CD14-positive monocyte (primary cell): ENCODE measurements around the gene ZNF582. TPM values are rescaled to one million over a fixed set of nuclear protein-coding genes. Genes with fewer than 3 reads are reported as not detected.

ENCODE experiments used
- DNase-seq, 3 donors: peaks; one replicate each; pipeline ENCODE4 v3.0.0-alpha.2; 2011 to 2022
- H2AFZ ChIP-seq: 2 replicates; pipeline ENCODE4 v1.6.0; 2012; ENCODE audit warnings: mild to moderate bottlenecking, low read depth, low read length, inconsistent platforms; ENCODE audit not compliant: insufficient read depth, poor library complexity, severe bottlenecking
- H3K27ac ChIP-seq, 2 donors: 1 replicate in 1 of 2; 2 replicates in 1 of 2; pipeline ENCODE4 v1.5.1; 2012 to 2013; ENCODE audit warnings: low read length in 2 of 2, control low read depth in 1 of 2, inconsistent platforms in 1 of 2, low read depth in 1 of 2, mild to moderate bottlenecking in 1 of 2
- H3K27me3 ChIP-seq, 2 donors: one replicate each; pipeline versions ENCODE4 v1.6.0 to v1.6.1; 2011 to 2013; ENCODE audit warnings: low read length in 2 of 2; ENCODE audit not compliant: control insufficient read depth in 2 of 2, insufficient read depth in 2 of 2
- H3K36me3 ChIP-seq, 2 donors: replicated peaks in 1 of 2; 1 replicate in 1 of 2; 2 replicates in 1 of 2; pipeline versions ENCODE4 v1.5.1 to v1.6.1; 2012 to 2013; ENCODE audit warnings: low read length in 2 of 2, control low read depth in 1 of 2, inconsistent platforms in 1 of 2, mild to moderate bottlenecking in 1 of 2; ENCODE audit not compliant: insufficient read depth in 2 of 2, control insufficient read depth in 1 of 2
- H3K4me1 ChIP-seq, 2 donors: 1 replicate in 1 of 2; 2 replicates in 1 of 2; pipeline versions ENCODE4 v1.5.1 to v1.6.1; 2012 to 2013; ENCODE audit warnings: low read length in 2 of 2, control low read depth in 1 of 2, inconsistent platforms in 1 of 2, mild to moderate bottlenecking in 1 of 2, moderate library complexity in 1 of 2; ENCODE audit not compliant: insufficient read depth in 2 of 2, control insufficient read depth in 1 of 2
- H3K4me2 ChIP-seq: replicated peaks from 2 replicates; pipeline ENCODE3; 2012; ENCODE audit warnings: low read length, moderate library complexity, mild to moderate bottlenecking; ENCODE audit not compliant: poor library complexity, severe bottlenecking; ENCODE audit errors: extremely low read depth
- H3K4me3 ChIP-seq, 3 experiments: fragments of 200-600 bp in 1 of 3; sonication (generic) in 1 of 3; replicated peaks in 1 of 3; 1 replicate in 2 of 3; 2 replicates in 1 of 3; pipeline ENCODE4 v1.5.1; 2011 to 2013; ENCODE audit warnings: low read length in 3 of 3, mild to moderate bottlenecking in 3 of 3, control low read depth in 2 of 3, low read depth in 2 of 3, inconsistent platforms in 1 of 3, moderate library complexity in 1 of 3
- H3K79me2 ChIP-seq: 2 replicates; pipeline ENCODE4 v1.6.0; 2012; ENCODE audit warnings: mild to moderate bottlenecking, control low read depth, inconsistent platforms, low read length, moderate library complexity; ENCODE audit not compliant: insufficient read depth
- H3K9ac ChIP-seq: 2 replicates; pipeline ENCODE4 v1.6.0; 2017; ENCODE audit warnings: low read length, mild to moderate bottlenecking; ENCODE audit not compliant: insufficient read depth, poor library complexity, severe bottlenecking
- H3K9me3 ChIP-seq, 2 donors: replicated peaks in 1 of 2; 1 replicate in 1 of 2; 2 replicates in 1 of 2; pipeline versions ENCODE4 v1.5.1 to v1.6.1; 2012 to 2013; ENCODE audit warnings: low read length in 2 of 2, control low read depth in 1 of 2; ENCODE audit not compliant: control insufficient read depth in 1 of 2, insufficient read depth in 1 of 2
- H4K20me1 ChIP-seq: 2 replicates; pipeline ENCODE4 v1.6.0; 2012; ENCODE audit warnings: mild to moderate bottlenecking, low read length, control low read depth, moderate library complexity; ENCODE audit not compliant: insufficient read depth
- H3K27ac Mint-ChIP-seq, 7 donors: one replicate each; pipeline ENCODE4 v1.8.0; 2020; ENCODE audit warnings: mild to moderate bottlenecking in 7 of 7, mixed read lengths in 7 of 7, moderate library complexity in 6 of 7, inconsistent platforms in 2 of 7
- H3K27me3 Mint-ChIP-seq, 3 donors: one replicate each; pipeline ENCODE4 v1.8.0; 2021 to 2022; ENCODE audit warnings: low read depth in 3 of 3, mild to moderate bottlenecking in 3 of 3, mixed read lengths in 3 of 3, moderate library complexity in 3 of 3, inconsistent platforms in 1 of 3
- H3K36me3 Mint-ChIP-seq, 2 donors: one replicate each; pipeline ENCODE4 v1.8.0; 2020; ENCODE audit warnings: mixed read lengths in 2 of 2, inconsistent platforms in 1 of 2, mild to moderate bottlenecking in 1 of 2
- H3K4me1 Mint-ChIP-seq: one replicate; pipeline ENCODE4 v1.8.0; 2020; ENCODE audit warnings: mild to moderate bottlenecking, mixed read lengths
- H3K4me3 Mint-ChIP-seq, 2 donors: one replicate each; pipeline ENCODE4 v1.8.0; 2020; ENCODE audit warnings: mild to moderate bottlenecking in 2 of 2, mixed read lengths in 2 of 2, moderate library complexity in 1 of 2
- H3K9me3 Mint-ChIP-seq, 7 donors: one replicate each; pipeline ENCODE4 v1.8.0; 2020 to 2022; ENCODE audit warnings: mixed read lengths in 7 of 7, mild to moderate bottlenecking in 6 of 7, moderate library complexity in 6 of 7, inconsistent platforms in 2 of 7
- WGBS: methylation state at CpG from one replicate; pipeline ENCODE4 v1.1.5; 2013; ENCODE audit warnings: missing lambda C conversion rate; ENCODE audit not compliant: insufficient coverage; 5-methylcytosine and 5-hydroxymethylcytosine counted together
- intact Hi-C, 2 donors: fragments of 100-400 bp; cut with micrococcal nuclease; formaldehyde crosslinking; loops; one replicate each; pipeline versions ENCODE4 v1.15.0 to v1.15.1; 2023
- polyA plus RNA-seq, 3 donors: library from polyadenylated mRNA; depleted of rRNA in 1 of 3; unstranded in 2 of 3; stranded (reverse) in 1 of 3; fragments of 300-500 nt in 2 of 3; fragments of >200 nt in 1 of 3; fragmentation: Illumina TruSeq in 2 of 3; gene quantifications; 1 replicate in 2 of 3; 2 replicates in 1 of 3; pipeline ENCODE4 v1.2.3, GENCODE V29; 2012 to 2021
- TF ChIP-seq, protein P1 (sequence below): fragments of 200-600 bp; IDR thresholded peaks from one replicate; pipeline ENCODE4 v1.8.0; 2022; ENCODE audit warnings: antibody characterized with exemption, mild to moderate bottlenecking

Gene ZNF582
- polyA plus RNA-seq, 3 donors: 1.4 to 4.9 (median 1.6) TPM

DNA sequence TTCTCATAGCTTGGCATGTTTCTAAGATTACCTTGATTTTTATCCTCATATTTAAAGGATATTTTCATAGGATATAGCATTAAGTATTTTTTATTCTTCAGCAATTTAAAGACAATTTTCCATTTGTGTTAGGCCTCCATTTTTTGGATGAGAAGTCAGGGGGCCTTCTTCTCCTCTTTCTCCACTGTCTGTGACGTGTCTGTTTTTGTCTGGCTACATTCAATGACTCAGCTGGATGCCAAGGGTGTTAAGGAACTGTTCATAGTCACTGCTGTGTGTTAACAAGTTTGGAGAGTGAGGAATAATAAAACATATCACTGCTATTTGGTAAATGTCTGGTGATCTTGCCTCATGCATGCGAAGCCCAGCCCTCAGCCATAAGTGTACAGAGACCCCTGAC, 36.4 kb downstream of the ZNF582 start:
- H3K36me3 ChIP-seq: no peaks in the 10 kb centered on the region
- H3K9me3 ChIP-seq: peaks cover 8 to 21% of the 10 kb centered on the region in 2 donors
- H3K27me3 ChIP-seq: no peaks in the 10 kb centered on the region
- no peaks in the 10 kb centered on the region for H4K20me1 ChIP-seq
- H3K9me3 Mint-ChIP-seq: peaks cover 20 to 42% (median 37%) of the 10 kb centered on the region in 7 donors
- no peaks in the 10 kb centered on the region for H3K27me3 Mint-ChIP-seq
- H2AFZ ChIP-seq: no peak overlapping the region
- 83% methylated on average over 1 of the region's 2 CpGs for WGBS
- DNase-seq: no peak
- H3K79me2 ChIP-seq: no peaks in the 10 kb centered on the region
- intact Hi-C loops: no loop called here
- H3K27ac ChIP-seq: no peak overlapping the region
- TF ChIP-seq, protein P1, sequence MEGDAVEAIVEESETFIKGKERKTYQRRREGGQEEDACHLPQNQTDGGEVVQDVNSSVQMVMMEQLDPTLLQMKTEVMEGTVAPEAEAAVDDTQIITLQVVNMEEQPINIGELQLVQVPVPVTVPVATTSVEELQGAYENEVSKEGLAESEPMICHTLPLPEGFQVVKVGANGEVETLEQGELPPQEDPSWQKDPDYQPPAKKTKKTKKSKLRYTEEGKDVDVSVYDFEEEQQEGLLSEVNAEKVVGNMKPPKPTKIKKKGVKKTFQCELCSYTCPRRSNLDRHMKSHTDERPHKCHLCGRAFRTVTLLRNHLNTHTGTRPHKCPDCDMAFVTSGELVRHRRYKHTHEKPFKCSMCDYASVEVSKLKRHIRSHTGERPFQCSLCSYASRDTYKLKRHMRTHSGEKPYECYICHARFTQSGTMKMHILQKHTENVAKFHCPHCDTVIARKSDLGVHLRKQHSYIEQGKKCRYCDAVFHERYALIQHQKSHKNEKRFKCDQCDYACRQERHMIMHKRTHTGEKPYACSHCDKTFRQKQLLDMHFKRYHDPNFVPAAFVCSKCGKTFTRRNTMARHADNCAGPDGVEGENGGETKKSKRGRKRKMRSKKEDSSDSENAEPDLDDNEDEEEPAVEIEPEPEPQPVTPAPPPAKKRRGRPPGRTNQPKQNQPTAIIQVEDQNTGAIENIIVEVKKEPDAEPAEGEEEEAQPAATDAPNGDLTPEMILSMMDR: no peak
- H3K27ac Mint-ChIP-seq: no peak overlapping the region
- no peaks in the 10 kb centered on the region for H3K4me1 ChIP-seq
- no peak overlapping the region for H3K4me2 ChIP-seq
- H3K4me3 ChIP-seq: no peak overlapping the region
- H3K36me3 Mint-ChIP-seq: no peaks in the 10 kb centered on the region
- H3K4me3 Mint-ChIP-seq: no peak overlapping the region
- no peak overlapping the region for H3K9ac ChIP-seq
- no peaks in the 10 kb centered on the region for H3K4me1 Mint-ChIP-seq

DNA sequence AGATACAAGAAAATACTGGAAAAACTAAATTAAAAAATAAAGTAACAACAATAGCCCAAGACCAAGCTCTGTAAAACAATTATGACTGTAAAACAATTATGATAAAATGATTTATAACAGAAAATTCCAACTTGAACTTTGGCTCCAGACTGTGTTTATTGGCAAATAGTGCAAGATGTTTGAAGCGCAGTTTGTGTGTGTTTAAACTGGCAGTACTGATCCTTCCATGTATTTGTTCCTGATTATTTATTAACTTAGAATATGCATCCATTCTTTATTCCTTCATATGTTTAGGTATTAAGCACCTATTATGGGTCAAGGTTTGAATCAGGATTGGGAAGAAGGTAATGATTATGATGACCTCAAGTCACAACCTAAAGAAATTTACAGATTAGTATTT, 37.8 kb downstream of the ZNF582 start:
- no peaks in the 10 kb centered on the region for H3K79me2 ChIP-seq
- no peak for DNase-seq
- no peak overlapping the region for H2AFZ ChIP-seq
- no peak overlapping the region for H3K9ac ChIP-seq
- no peaks in the 10 kb centered on the region for H3K36me3 ChIP-seq
- WGBS: no CpG with 5 or more reads among the region's 1 CpG
- H3K27ac ChIP-seq: no peak overlapping the region
- H3K4me3 ChIP-seq: no peak overlapping the region
- H3K27me3 Mint-ChIP-seq: no peaks in the 10 kb centered on the region
- H3K4me1 ChIP-seq: no peaks in the 10 kb centered on the region
- peaks cover 15 to 35% (median 25%) of the 10 kb centered on the region in 7 donors for H3K9me3 Mint-ChIP-seq
- no peaks in the 10 kb centered on the region for H3K27me3 ChIP-seq
- no peak overlapping the region for H3K4me2 ChIP-seq
- intact Hi-C loops: no loop called here
- H3K4me1 Mint-ChIP-seq: no peaks in the 10 kb centered on the region
- H3K27ac Mint-ChIP-seq: no peak overlapping the region
- TF ChIP-seq, protein P1: no peak
- H4K20me1 ChIP-seq: no peaks in the 10 kb centered on the region
- H3K9me3 ChIP-seq: peaks cover 4 to 10% of the 10 kb centered on the region in 2 donors
- H3K36me3 Mint-ChIP-seq: no peaks in the 10 kb centered on the region
- no peak overlapping the region for H3K4me3 Mint-ChIP-seq
